Measurements from ENCODE around the gene IFIT3.

Gene IFIT3

GRCh38 chr10:89363729-89364442 is 36.1 kb downstream of the IFIT3 start:
- Histone ChIP-seq H3K27ac (ENCODE audit: poor library complexity, severe bottlenecking) (no peak overlapping the region), H3K4me1 (ENCODE audit: insufficient read depth, poor library complexity, severe bottlenecking) (no peaks in the 10 kb centered on the region), H3K36me3 (ENCODE audit: low read depth) (no peaks in the 10 kb centered on the region), H3K4me3 (ENCODE audit: severe bottlenecking) (no peak overlapping the region), H3K27me3 (ENCODE audit: insufficient read depth, poor library complexity, severe bottlenecking) (no peaks in the 10 kb centered on the region), H3K9me3 (ENCODE audit: severe bottlenecking) (no peaks in the 10 kb centered on the region)
- no peak for TF ChIP-seq CTCF (IDR thresholded peaks at IDR 0.05; ENCODE audit: poor library complexity, severe bottlenecking)
- no peak for DNase-seq (ENCODE audit: low spot score)
- ATAC-seq (ENCODE audit: low read depth): no peak

GRCh38 chr10:89364531-89364930 is 36.7 kb downstream of the IFIT3 start:
- ATAC-seq (ENCODE audit: low read depth) (no peak), DNase-seq (ENCODE audit: low spot score) (no peak)
- H3K36me3 ChIP-seq (ENCODE audit: low read depth): no peaks in the 10 kb centered on the region
- no peak for TF ChIP-seq CTCF (IDR thresholded peaks at IDR 0.05; ENCODE audit: poor library complexity, severe bottlenecking)
- H3K27me3 ChIP-seq (ENCODE audit: insufficient read depth, poor library complexity, severe bottlenecking): no peaks in the 10 kb centered on the region
- H3K27ac ChIP-seq (ENCODE audit: poor library complexity, severe bottlenecking): no peak overlapping the region
- H3K4me3 ChIP-seq (ENCODE audit: severe bottlenecking): no peak overlapping the region
- H3K9me3 ChIP-seq (ENCODE audit: severe bottlenecking): no peaks in the 10 kb centered on the region
- no peaks in the 10 kb centered on the region for H3K4me1 ChIP-seq (ENCODE audit: insufficient read depth, poor library complexity, severe bottlenecking)

- Histone ChIP-seq H3K27ac (ENCODE audit: poor library complexity, severe bottlenecking) (no peak overlapping the region), H3K4me1 (ENCODE audit: insufficient read depth, poor library complexity, severe bottlenecking) (no peaks in the 10 kb centered on the region), H3K27me3 (ENCODE audit: insufficient read depth, poor library complexity, severe bottlenecking) (no peaks in the 10 kb centered on the region), H3K4me3 (ENCODE audit: severe bottlenecking) (no peak overlapping the region), H3K36me3 (ENCODE audit: low read depth) (no peaks in the 10 kb centered on the region), H3K9me3 (ENCODE audit: severe bottlenecking) (no peaks in the 10 kb centered on the region)
- TF ChIP-seq CTCF (IDR thresholded peaks at IDR 0.05; ENCODE audit: poor library complexity, severe bottlenecking): no peak
- no peak for ATAC-seq (ENCODE audit: low read depth)
- no peak for DNase-seq (ENCODE audit: low spot score)
Observed at GRCh38 chr10:89367529-89367928, 39.7 kb downstream of the IFIT3 start.

- no peaks in the 10 kb centered on the region for H3K9me3 ChIP-seq (ENCODE audit: severe bottlenecking)
- no peak overlapping the region for H3K27ac ChIP-seq (ENCODE audit: poor library complexity, severe bottlenecking)
- H3K36me3 ChIP-seq (ENCODE audit: low read depth): no peaks in the 10 kb centered on the region
- DNase-seq (ENCODE audit: low spot score) (no peak), ATAC-seq (ENCODE audit: low read depth) (no peak)
- H3K4me3 ChIP-seq (ENCODE audit: severe bottlenecking): no peak overlapping the region
- no peak for TF ChIP-seq CTCF (IDR thresholded peaks at IDR 0.05; ENCODE audit: poor library complexity, severe bottlenecking)
- H3K27me3 ChIP-seq (ENCODE audit: insufficient read depth, poor library complexity, severe bottlenecking): no peaks in the 10 kb centered on the region
- no peaks in the 10 kb centered on the region for H3K4me1 ChIP-seq (ENCODE audit: insufficient read depth, poor library complexity, severe bottlenecking)
Observed at GRCh38 chr10:89368129-89368528, 40.3 kb downstream of the IFIT3 start.

Measured in RWPE2 (cell line).